HG02840 (cell line): ENCODE data around the gene ZSCAN10.
"Not testable (repeated sequence)": the region's sequence is repeated elsewhere in the genome, so short reads cannot be mapped to it uniquely, and the experiment has no call there.

Experiments used
- ATAC-seq: cut with Tn5 transposase; IDR thresholded peaks from one replicate; pipeline ENCODE4 v1.9.1; 2021; ENCODE audit warnings: mild to moderate bottlenecking, moderate library complexity, moderate number of reproducible peaks; ENCODE audit not compliant: unreplicated experiment, low FRiP score

ZSCAN10 gene

DNA sequence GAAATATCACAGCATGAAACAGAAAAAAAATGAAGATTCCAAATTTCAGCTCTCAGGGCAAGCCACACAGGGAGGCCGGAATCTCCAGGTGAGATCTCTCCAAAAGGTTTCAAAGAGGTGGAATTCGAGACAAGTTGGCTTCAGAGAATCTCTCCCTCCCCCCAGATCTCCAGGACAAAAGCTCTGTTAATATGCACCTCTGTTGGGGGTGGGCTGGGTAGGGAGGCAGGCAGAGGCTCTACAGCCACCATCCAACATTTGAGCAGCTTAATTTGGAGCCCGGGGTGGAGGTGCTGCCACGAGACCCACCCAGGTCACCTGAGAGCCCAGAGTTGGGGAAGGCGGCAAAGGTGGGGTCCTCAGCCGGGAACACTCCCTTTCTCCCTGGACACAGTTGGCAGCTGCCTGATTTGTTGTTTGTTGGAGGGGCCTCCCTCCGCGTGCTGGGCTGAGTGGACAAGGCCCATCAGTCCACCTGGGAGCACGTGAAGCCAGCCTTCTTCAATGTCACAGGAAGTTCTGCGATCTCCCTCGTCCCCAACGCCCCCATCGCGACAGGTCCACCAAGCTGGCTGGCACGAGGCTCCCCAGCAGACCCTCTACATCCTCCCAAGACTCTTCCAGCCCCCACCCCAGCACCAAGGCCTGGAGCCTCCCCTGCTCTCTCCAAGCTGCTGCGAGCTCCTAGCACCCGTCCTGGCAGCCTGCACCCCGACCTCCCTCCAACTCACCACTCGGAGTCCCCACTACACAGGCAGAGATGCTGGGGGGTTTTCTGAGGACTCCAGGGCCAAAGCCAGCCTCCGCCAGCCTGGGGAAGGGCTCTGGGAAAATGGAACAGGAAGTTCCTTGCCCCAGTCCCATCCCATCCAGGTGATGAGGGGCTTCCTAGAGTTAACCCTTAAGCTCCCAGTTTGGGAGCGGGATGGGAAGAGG lies at the start of gene ZSCAN10:
Gene ZSCAN10, minus strand, starts transcription at position 836 of the 936 bp plus-strand sequence. CDS start 6,357 bp downstream, outside the sequence.
- no peak for ATAC-seq

DNA sequence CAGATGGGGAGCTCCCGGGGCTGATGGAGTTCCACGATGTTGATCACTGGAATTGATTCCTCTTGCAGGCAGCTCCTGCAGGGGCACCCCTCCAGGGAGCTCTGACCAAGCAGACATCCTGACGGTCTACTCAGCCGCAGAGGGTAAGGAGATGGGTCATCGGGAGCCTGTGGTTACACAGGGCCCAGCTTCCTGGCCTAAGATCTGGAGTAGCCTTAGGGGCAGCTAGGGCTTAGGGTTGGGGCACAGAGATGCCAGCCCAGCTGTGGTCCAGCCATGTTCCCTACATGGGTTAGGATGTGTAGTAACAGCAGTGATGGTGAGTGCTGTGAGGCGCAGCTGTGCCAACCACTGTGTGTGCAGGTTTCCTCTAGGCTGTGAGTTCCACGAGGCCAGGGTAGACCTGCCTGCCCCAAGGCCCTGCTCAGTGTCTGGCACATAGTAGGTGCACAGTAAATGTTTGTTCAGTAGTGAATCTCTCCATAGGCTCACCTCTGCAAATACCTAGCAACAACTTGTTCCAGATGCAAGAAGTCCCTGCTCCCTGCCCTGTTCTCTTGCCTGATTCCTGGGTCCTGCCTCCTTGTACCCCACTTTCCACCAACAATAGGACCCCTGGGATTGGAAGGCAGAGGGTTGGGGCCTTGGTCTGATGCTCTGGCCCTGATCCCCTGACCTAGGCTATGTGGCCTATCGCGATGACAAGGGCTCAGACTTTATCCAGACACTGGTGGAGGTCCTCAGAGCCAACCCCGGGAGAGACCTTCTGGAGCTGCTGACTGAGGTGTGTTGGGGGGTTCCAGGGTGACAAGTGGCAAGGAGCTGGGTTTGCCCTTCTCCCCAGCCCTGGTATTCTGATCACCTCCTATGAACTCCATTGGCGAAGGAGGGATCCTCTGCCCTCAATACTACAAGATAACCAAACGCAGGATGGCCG lies 49.4 kb upstream of the ZSCAN10 start:
- no peak for ATAC-seq

DNA sequence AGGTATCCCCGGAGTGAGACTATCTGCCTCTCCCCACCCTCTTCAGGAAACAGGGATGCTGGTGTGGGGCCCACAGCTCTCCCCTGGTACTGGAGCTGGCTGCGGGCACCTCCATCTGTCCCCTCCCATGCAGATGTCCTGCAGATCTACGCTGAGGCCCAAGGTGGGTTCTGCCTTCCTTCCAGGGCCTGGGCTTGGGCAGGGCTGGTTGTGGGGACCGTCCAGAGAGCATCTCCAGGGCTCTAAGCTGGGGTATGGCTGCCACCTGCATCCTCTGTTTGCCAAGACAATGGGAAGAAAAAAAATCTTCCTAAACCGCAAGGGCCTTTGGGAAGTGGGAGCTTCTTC lies 48.6 kb upstream of the ZSCAN10 start:
- no peak for ATAC-seq

DNA sequence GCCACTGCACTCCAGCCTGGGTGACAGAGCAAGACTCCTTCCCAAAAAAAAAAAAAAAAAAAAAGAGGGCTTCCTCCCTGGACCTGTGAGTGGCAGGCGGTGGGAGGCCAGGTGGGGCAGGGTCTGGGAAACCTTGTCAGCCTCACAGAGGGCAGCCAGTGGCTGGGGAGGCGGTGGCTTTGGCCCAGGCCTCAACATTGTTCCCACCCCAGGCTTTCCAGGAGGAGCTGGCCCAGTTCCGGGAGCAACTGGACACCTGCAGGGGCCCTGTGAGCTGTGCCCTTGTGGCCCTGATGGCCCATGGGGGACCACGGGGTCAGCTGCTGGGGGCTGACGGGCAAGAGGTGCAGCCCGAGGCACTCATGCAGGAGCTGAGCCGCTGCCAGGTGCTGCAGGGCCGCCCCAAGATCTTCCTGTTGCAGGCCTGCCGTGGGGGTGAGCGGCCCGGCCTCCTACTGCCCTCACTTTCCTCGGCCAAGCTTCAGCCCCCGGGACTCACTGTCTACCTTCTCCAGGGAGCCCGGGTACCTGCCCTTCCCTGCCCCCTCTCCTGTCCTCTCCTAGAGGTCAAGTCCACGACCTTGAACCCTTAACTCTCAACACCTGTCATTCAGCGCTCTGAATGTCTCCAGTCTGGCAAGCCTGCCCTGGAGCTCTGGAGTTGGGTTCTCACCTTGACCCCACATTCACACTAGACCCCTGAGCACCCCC lies 48.1 kb upstream of the ZSCAN10 start:
- no peak for ATAC-seq

DNA sequence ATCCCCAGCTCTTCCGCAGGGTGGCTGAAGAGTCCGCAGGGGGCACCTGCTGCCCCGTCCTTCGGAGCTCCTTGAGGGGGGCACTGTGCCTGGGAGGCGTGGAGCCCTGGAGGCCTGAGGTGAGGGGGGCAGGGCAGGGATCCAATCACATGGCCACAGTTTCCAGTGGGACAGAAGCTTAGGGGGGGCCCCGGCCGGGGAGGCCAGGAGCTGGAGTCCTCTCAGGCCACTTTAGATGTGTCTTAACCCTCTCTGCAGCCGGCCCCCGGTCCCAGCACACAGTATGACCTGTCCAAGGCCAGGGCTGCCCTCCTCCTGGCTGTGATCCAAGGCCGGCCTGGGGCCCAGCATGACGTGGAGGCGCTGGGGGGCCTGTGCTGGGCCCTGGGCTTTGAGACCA lies 46.6 kb upstream of the ZSCAN10 start:
- no peak for ATAC-seq

DNA sequence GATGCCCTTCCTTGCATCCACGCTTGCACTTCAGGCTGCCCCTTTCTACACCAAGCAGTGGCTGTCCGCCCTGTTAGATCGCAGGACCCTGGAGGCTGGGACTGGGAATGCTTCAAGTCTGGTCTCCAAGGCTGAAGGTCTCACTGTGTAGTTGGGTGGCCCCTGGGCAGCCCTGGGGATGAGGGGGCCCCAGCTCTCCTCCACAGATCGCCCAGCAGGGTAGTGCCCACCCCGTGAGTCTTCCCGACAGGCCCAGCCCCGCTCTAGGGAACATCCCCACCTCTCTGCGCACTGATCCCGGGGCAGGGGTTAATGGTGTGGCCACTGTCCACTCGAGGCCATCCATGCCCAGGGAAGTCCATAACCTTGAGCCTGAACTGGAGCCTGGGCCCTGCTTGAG lies 46.1 kb upstream of the ZSCAN10 start:
- ATAC-seq = no peak

DNA sequence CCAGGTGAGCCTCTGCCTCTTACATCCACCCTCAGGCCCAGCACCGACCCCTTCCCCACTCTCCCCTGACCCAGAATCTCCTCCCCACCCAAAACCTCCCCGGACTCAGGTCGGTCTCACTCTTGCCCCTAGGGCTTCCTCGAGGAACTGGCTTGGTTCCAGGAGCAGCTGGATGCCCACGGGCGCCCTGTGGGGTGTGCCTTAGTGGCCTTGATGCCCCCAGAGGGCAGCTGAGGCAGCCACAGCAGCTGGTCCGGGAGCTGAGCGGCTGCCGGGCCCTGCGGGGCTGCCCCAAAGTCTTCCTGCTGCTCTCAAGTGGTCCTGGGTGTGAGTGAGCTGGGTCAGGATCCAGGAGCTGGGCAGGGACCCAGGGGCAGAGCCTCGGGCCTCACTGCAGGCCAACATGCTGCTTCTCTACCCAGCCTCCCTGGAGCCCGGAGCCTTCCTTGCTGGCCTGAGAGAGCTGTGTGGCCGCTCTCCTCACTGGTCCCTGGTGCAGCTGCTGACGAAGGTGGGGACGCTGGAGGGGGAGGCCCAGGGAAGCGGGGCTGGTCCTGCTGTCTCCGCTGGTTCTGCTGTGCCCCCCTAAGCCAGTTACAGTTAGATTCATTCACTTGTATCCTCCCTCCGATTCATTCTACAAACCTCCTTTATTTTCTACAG lies 45.4 kb upstream of the ZSCAN10 start:
- no peak for ATAC-seq

DNA sequence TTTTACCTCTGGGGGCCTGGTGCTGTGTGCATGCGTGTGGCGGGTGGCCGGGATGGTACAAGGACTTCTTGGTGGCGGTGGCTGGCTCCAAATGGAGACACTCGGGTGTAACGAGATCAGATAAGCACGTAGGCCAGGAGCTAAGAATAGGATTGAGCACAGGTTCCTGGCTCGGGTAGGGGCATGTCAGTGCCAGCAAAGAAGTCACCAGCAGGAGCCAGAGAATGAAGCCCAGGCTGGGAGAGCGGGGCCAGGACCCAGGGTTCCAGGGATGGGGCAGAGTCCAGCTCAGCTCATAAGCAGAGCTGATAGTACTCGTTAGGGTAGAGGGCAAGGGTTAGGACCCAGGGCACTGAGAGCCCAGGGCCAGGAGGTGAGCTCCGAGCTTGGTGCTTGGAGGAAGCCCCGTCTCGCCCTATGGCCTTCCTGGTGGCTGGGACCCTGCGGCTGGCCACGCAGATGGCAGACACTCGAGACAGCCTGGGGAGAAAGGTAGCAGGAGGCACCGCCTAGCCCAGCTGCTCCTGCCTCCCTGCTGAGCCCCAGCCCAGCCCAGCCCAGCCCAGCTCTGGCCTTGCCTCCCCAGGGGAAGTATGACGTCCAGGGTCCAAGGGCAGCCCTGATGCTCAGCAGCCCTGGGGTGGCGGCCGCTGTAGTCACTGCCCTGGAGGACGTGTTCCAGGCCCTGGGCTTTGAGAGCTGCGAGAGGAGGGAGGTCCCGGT lies 44.7 kb upstream of the ZSCAN10 start:
- ATAC-seq = no peak

DNA sequence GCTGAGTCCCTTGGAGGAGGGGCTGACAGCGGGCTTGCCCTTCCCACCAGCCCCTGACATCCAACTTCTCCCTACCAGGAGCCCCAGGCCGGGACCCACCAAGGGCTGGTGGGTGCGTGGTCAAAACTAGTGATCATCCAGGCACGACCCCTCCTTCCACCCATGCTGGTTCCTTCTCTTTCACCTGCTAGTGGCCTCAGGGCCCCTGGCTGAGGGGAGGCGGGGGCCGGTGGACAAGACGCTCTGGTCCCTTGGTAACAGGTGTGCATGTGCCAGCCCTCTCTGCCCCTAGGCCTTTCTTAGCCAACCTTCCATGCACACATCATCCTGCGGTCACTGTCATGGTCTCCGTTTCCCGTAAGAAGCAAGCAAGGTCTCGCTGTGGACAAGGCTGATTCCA lies 44.1 kb upstream of the ZSCAN10 start:
- no peak for ATAC-seq

DNA sequence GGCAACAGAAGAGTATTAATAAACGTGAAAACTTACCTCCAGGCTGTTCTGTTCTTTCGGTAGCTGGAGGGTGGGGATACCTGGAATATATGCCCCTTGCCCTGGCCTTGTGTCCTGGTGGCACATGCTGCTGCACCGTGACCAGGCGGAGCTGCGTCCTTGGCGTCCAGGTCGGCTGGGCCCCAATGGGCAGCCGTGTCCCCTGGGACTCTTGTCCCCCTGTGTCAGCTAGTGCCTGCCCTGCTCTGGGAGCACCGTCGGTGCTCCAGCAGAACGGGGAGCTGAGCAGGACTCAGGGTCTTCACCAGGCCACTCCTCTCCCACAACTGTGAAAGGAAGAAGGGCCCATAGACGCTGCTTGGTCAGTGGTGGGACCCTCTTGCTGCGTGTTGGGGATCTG lies 43.7 kb upstream of the ZSCAN10 start:
- no peak for ATAC-seq

DNA sequence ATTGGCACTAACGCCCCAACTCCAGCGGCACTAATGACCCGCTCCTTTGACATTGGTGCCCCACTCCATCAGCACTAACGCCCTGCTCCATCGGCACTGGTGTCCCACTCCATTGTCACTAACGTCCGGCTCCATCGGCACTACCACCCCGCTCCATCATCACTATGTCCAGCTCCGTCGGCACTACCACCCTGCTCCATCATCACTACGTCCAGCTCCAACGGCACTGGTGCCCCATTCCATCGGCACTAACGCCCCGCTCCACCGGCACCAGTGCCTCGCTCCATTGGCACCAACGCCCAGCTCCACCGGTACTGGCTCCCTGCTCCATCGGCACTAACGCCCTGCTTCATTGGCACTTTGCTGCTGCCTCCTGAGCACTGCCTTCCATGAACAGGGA lies 43.2 kb upstream of the ZSCAN10 start:
- no peak for ATAC-seq

DNA sequence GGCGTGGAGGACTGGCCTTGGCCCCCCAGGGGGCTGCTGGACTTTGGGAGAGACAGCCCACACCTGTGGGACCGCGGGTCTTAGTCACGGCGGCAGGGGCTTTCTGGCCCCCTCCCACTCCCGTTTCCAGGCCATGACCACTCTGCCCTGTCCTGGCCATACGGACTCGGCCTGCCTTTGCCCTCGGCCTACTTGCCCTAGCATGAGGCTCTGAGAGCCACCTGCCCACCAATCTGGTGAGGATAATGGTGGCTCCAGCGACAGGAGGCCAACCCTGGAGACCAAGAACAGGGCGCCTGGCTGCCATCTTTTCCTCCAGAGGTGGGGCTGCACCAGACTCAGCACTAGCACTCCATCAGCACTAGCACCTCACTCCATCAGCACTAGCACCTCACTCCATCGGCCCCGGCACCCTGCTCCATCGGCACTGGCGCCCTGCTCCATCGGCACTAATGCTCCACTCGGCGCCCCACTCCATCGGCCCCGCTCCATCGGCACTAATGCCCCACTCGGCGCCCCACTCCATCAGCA lies 42.8 kb upstream of the ZSCAN10 start:
- ATAC-seq = no peak

DNA sequence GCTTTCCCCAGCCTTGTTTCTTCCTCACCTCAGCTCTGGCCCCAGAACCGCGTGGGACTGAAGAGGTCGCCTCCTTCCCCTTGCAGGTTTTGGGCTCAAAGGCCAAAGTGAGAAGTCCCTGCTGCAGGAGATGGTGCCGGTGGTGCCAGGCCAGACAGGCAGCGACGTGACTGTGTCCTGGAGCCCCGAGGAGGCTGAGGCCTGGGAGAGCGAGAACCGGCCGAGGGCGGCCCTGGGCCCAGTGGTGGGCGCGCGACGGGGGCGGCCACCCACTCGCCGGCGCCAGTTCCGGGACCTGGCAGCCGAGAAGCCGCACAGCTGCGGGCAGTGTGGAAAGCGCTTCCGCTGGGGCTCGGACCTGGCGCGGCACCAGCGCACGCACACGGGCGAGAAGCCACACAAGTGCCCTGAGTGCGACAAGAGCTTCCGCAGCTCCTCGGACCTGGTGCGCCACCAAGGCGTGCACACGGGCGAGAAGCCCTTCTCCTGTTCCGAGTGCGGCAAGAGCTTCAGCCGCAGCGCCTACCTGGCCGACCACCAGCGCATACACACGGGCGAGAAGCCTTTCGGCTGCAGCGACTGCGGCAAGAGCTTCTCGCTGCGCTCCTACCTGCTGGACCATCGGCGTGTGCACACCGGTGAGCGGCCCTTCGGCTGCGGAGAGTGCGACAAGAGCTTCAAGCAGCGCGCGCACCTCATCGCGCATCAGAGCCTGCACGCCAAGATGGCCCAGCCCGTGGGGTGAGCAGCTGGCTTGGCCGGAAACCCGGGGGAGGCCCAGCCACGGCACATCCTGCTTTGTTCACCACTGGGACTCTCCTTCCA lies 41.7 kb upstream of the ZSCAN10 start:
- ATAC-seq = no peak

DNA sequence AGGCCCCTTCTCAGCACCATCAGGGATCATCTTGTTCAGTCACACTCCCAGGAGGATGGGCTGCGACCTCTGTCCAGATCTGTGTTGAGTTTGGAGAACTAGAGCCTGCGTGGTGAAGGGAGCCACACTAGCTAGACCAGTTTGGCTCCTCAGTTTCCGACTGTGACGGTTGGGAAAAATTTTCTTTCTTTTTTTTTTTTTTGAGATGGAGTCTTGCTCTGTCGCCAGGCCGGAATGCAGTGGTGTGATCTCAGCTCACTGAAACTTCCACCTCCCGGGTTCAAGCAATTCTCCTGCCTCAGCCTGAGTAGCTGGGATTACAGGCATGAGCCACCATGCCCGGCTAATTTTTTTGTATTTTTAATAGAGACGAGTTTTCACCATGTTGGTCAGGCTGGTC lies 40.5 kb upstream of the ZSCAN10 start:
- not testable (repeated sequence) for ATAC-seq

DNA sequence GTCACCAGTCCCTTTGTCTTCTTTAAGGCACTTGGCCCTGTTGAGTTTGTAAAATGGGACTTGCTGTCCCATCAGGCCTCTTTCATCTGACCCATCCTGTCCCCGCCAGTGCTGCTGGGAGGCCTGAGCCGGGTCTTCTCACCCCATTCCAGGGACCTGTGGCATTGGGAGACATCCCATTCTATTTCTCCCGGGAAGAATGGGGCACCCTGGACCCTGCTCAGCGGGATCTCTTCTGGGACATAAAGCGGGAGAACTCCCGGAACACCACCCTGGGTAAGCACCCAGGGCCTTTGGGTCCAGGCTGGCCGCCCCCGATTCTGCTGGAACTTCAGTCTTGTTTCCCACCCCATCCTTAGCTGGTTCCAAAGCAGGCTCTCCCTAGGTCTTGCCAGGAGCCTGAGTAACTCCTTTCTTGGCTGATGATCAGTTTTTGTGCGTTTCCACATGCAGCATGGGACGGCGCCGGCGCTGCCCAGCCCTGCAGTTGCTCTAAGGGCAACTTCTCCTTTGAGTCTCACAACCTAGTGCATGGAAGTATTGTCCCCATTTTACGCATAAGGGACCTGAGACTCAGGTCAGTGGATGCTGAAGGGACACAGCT lies 39.8 kb upstream of the ZSCAN10 start:
- ATAC-seq = no peak

DNA sequence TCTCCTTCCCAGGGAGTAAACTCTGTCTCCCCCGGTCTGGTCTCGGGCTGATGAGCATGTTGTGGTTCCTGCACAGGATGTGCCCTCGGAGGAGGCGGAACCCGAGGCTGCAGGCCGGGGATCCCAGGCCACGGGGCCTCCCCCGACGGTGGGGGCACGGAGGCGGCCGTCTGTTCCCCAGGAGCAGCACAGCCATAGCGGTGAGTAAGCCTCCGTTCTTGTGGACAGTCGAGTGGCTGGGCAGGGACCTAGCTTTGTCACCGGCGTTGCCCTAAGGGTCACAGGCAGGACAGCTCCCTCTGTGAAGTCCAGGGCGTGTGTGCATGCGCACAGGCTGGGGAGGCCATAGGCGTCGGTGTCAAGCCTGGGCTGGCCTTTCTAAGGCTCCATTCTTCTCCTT lies 39.2 kb upstream of the ZSCAN10 start:
- ATAC-seq = no peak

DNA sequence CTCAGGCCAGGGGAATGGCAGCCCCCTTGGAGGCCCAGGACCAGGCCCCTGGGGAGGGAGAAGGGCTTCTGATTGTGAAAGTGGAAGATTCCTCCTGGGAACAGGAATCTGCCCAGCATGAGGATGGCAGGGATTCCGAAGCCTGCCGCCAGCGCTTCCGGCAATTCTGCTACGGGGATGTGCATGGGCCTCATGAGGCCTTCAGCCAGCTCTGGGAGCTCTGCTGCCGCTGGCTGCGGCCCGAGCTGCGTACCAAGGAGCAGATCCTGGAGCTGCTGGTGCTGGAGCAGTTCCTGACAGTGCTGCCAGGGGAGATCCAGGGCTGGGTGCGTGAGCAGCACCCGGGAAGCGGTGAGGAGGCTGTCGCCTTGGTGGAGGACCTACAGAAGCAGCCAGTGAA lies 38.2 kb upstream of the ZSCAN10 start:
- ATAC-seq = no peak

DNA sequence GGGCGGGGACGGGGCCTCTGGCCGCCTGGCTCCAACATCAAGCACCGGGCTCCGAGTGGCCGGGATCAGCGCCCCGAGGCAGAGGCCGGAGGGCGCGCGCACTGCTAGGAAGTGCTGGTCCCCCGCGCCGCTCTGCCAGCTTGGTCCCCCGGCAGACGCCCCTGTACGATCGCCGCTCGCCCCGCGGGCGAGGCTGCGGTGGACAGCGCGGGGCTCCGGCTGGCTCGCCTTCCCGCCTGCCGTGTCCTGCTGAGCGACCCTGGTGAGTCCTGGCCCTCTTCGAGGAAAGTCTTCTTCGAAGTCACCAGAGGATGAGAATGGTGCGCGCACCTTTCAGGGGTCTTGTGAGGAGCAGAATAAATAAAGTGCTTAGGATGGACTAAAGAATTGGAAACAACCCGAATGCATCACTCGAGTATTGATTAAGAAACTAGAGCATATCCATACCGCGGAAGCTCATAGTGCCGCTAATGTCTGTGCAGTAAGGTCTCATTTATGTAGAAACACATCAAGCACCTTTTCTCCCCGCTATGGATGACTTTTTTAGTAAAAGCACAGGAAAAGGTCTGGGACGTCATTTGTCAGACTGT lies 36.1 kb upstream of the ZSCAN10 start:
- no peak for ATAC-seq
